Right lobe of liver (tissue), 4 donors: Measurements from ENCODE around the gene CDH4.

ENCODE experiments used
- POLR2A ChIP-seq: fragments of 450-650 bp; IDR thresholded peaks from one replicate; pipeline ENCODE4 v1.6.1; 2017; ENCODE audit warnings: antibody characterized with exemption, mild to moderate bottlenecking
- TF ChIP-seq, protein P1 (sequence below), 4 donors: fragments of 200-600 bp in 3 of 4; fragments of 450-650 bp in 1 of 4; IDR thresholded peaks; one replicate each; pipeline versions ENCODE4 v1.5.1 to v1.8.0; 2016 to 2022; ENCODE audit warnings: antibody characterized with exemption in 4 of 4, mild to moderate bottlenecking in 2 of 4
- donor health status: DM: no; HTN: no; CAD: no.
- donor health status: DM: no; HTN: no; CAD: no.
- donor health status: DM: no; HTN: yes; CAD: no.

DNA sequence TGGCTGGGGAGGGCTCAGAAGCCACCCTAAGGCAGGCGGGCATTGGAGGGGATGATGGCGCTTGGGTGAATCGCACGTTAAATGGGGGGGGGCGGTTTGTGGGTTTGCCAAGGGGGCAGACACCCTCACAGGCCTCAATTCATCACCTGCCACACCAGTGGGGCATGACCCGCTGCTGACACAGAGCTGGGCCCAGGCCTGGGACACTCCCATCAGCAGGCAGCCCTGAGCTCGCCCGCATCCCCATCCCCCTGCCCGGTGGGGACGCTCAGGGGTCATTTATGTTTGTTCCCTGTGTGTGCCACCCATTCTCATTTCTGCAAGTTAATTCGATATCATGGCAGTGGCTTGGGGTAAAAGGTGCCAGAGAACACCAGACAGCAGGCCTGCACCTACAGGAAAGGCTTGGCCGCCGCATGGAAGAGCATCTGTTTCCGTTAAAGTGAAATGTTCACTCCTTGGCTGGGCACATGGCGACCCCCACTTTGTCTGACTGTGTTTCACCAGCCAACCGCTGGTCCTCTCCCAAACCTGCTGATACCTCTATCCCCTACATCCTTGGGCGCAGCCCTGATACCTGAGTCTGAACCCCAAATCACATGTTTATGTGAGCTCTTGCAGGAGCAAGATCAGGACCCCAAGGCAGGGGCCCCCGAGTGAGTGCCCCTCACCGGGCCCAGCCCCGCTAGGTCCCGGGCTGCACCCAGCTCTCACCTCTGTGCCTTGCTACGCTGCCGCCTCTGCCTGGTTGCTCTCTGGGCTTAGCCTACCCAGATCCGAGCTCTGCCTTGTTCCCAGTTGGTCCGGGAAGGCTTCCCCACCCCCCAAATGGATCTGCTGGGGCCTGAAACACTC, 564.8 kb downstream of the CDH4 start:
- TF ChIP-seq, protein P1, sequence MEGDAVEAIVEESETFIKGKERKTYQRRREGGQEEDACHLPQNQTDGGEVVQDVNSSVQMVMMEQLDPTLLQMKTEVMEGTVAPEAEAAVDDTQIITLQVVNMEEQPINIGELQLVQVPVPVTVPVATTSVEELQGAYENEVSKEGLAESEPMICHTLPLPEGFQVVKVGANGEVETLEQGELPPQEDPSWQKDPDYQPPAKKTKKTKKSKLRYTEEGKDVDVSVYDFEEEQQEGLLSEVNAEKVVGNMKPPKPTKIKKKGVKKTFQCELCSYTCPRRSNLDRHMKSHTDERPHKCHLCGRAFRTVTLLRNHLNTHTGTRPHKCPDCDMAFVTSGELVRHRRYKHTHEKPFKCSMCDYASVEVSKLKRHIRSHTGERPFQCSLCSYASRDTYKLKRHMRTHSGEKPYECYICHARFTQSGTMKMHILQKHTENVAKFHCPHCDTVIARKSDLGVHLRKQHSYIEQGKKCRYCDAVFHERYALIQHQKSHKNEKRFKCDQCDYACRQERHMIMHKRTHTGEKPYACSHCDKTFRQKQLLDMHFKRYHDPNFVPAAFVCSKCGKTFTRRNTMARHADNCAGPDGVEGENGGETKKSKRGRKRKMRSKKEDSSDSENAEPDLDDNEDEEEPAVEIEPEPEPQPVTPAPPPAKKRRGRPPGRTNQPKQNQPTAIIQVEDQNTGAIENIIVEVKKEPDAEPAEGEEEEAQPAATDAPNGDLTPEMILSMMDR (IDR thresholded peaks at IDR 0.05) = no peak
- no peak for TF ChIP-seq POLR2A
